AG09309 (cell line): ENCODE results near the gene HOXA6.

Experiments used
- DNase-seq: peaks from one replicate; pipeline ENCODE4 v3.0.0-alpha.2; 2010; ENCODE audit warnings: low read depth
- H3K4me3 ChIP-seq: 2 replicates; pipeline ENCODE4 v1.5.1; 2011; ENCODE audit warnings: mild to moderate bottlenecking, low read depth, low read length, moderate library complexity; ENCODE audit not compliant: control insufficient read depth
- TF ChIP-seq, protein P1 (sequence below): IDR thresholded peaks from 2 replicates; pipeline ENCODE4 v1.5.1; 2011; ENCODE audit warnings: mild to moderate bottlenecking, low read depth, low read length, inconsistent platforms; ENCODE audit not compliant: insufficient read depth, control insufficient read depth; ENCODE audit errors: missing control alignments

HOXA6 gene

DNA sequence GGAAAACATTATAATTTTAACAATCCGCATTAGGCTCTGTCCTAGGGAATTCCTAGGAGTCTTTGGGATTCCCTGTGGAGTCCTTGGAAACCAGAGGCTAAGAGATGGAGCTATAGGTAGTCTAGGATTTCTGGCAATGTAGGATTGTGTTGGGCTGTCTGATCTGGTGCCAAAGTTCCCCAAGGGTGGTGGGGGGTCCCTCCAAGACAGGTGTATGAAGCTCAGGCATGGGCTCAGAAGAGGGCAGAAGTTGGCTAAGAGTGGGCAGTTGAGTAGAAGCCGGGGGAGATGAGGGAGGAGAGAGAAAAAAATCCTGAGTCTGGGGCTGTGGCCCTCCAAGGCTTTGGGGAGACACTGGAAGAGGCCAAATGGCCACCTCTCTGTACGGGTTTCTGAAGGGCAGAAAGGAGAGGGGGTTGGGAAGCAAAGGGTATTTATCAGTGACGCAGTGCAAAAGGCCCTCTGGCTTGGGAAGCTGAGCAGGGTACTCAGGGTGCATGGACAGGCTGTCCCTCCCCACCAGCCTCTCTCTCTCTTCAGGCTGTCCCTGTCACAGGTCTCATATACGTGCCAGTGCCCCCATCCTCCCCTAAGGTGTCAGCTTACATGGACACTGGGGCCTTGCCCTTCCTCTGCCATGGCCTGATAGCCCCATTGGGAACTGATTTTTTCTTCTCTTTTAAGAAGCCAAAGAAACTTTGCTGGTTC lies 929 bp downstream of the HOXA6 start:
- TF ChIP-seq, protein P1, sequence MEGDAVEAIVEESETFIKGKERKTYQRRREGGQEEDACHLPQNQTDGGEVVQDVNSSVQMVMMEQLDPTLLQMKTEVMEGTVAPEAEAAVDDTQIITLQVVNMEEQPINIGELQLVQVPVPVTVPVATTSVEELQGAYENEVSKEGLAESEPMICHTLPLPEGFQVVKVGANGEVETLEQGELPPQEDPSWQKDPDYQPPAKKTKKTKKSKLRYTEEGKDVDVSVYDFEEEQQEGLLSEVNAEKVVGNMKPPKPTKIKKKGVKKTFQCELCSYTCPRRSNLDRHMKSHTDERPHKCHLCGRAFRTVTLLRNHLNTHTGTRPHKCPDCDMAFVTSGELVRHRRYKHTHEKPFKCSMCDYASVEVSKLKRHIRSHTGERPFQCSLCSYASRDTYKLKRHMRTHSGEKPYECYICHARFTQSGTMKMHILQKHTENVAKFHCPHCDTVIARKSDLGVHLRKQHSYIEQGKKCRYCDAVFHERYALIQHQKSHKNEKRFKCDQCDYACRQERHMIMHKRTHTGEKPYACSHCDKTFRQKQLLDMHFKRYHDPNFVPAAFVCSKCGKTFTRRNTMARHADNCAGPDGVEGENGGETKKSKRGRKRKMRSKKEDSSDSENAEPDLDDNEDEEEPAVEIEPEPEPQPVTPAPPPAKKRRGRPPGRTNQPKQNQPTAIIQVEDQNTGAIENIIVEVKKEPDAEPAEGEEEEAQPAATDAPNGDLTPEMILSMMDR = no peak
- DNase-seq = no peak
- no peak overlapping the region for H3K4me3 ChIP-seq

DNA sequence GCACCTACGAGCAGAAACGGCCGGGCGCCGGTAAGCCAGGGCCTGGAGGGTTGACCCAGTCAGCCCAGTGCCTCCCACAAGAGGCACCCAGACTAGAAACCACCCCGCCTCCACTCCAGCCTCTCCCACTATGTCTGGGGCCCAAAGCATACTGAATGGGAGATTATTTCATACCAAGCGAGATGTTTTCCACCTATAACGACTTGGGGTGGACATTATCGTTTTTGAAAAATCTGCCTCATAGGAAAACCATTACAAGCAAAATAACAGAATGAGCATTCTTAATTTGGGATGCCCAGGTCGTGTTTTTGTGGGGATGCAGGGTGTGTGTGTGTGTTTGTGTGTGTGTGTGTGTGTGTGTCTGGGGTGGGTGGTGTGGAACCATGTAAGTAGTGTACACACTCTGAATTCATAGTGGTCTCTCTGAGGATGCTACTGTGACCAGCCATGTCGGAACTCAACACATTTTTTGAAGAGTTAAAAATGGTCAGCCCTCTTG lies 1.6 kb downstream of the HOXA6 start:
- DNase-seq = no peak
- TF ChIP-seq, protein P1 = no peak
- no peak overlapping the region for H3K4me3 ChIP-seq

DNA sequence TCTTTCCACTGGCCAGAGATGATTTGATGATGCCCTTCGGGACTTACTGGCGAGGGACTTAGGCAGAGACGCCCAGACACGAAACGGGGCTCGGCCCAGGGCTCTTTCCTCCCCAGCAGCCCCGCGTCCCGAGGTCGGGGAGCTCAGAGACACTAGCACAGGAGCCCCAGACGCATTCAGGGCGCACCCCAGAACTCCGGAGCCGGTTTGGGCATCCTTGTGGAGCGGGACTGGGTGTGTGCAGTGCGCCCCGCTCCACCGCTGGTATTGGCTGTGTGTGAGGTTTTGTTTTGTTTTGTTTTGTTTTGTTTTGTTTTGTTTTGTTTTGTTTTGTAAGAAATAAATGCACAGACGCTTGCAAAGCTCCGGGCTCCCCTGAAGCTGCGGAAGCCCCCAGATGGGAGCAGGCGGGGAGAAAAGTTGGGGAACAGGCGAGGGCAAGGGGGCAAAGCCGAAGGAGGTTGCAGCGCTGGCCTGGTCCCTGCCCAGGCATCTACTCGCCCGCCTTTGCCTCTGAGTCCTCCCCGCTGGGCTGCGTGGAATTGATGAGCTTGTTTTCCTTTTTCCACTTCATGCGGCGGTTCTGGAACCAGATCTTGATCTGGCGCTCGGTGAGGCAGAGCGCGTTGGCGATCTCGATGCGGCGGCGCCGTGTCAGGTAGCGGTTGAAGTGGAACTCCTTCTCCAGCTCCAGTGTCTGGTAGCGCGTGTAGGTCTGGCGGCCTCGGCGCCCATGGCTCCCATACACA lies 2.2 kb downstream of the HOXA6 start:
- no peak for DNase-seq
- TF ChIP-seq, protein P1 = no peak
- H3K4me3 ChIP-seq = no peak overlapping the region

DNA sequence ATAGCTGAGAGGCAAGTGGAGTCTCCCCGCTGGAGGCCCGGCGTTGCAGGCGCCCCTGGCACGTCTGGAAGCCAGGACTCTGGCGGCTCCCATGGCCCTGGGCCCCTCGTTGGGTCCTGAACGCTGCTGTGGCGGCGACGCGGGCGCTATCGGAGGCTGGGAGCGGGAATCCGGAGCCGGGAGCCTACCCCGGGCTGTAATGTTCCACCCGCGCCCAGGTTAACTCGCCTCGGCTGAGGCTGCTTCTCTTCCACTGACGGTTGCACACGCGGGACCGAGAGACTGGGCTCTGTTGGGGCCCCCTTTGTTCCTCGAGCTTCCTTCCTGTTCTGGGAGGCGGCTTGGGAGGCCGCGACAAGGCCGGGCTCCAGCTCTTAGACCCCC lies 2.8 kb downstream of the HOXA6 start:
- H3K4me3 ChIP-seq = no peak overlapping the region
- DNase-seq = no peak
- TF ChIP-seq, protein P1 = no peak

DNA sequence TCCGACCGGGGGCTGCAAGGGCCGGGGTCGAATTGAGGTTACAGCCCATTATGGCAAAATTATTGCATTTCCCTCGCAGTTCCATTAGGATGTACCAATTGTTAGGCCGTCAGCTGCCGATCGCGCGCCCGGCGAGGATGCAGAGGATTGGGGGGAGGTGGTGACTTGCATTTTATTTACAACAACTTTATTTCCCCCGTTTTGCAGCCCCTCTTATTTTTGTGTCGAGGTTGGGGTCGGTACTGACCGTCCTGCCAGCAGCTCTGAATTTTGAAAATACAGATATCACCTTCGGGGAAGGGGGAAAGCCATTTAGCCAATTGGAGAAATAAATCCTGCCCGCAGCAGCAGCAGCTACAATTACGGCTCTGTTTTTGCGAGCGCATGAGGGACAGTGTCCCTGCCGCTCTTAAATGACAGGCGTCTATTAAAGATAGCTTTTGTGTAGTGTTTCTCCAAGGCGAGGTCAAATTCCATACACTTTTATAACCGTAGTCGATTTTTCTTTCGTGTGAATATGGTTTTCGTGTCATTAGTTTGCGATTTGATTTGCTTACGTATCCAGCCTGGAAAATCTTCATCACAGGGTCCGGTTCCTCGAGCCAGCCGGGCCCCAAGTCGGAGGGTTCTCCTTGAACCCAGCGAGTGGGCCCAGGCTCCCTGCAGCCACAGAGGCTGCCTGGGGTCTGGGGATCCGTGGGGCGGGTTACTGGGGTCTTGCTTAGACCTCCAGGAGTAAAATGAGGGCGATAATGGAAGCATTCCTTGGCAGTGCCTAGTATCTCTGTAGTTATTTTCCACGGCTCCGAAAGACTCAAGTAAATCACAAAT lies 3.4 kb downstream of the HOXA6 start:
- no peak overlapping the region for H3K4me3 ChIP-seq
- DNase-seq = no peak
- TF ChIP-seq, protein P1 = peak; percentile 24
